HG03460 (cell line): ENCODE results near the gene CLEC16A.

Experiments
- ATAC-seq: cut with Tn5 transposase; IDR thresholded peaks from one replicate; pipeline ENCODE4 v1.9.1; 2021; ENCODE audit not compliant: unreplicated experiment

Gene CLEC16A

GRCh38 chr16:10938796-10939648 is 5.3 kb upstream of the CLEC16A start:
- no peak for ATAC-seq

DNA sequence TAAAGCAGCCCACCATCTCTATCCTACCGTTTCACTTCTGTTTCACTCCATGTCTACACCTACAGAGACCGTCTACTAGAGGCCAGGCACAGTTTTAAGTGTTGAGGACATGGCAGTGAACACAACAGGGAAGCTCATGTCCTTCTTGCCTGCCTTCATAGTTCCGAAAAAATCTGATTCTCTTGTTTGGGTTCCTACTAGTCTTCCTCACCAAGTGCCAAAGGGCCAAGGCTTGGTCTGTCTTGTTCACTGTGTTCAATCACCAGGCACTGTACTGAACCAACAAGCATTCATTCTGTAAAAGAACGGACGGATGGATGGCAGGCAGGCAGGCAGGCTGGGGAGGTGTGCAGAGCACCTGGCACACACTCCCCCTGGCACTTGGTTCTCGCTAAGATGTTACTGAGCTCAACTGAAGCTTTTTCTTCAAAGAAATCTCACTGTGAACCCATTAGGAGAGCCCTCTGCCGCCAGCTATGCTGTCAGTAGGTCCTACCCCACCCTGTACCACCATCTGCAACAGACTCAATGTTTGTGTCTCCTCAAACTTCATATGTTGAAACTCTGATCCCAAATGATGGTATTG is 4.6 kb upstream of the CLEC16A start:
- ATAC-seq: no peak

GRCh38 chr16:10940501-10941079 is 3.8 kb upstream of the CLEC16A start:
- no peak for ATAC-seq

- peak; percentile 0 for ATAC-seq
These were observed 3.0 kb upstream of the CLEC16A start for GRCh38 chr16:10941127-10941933.

DNA sequence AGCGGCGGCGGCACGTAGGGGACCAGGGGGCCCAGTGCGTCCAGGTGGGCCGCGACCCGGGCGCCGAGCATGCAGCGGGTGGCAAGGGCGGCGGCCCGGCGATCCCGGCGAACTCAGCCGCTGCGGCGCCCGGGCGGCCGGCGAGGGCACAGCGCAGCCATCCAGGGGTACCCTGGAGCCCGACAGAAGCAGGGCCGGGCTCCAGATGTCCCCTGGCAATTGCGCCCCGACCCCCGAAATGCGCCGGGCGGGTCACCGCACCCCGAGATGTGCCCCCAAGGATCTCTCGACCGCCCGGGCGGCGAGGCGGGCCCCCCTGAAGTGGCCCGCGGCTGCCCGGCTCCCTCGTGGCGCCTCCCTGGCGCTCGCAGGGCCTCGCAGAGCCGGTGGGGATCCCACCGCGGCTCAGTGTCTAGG is 2.4 kb upstream of the CLEC16A start:
- ATAC-seq: peak; percentile 3

DNA sequence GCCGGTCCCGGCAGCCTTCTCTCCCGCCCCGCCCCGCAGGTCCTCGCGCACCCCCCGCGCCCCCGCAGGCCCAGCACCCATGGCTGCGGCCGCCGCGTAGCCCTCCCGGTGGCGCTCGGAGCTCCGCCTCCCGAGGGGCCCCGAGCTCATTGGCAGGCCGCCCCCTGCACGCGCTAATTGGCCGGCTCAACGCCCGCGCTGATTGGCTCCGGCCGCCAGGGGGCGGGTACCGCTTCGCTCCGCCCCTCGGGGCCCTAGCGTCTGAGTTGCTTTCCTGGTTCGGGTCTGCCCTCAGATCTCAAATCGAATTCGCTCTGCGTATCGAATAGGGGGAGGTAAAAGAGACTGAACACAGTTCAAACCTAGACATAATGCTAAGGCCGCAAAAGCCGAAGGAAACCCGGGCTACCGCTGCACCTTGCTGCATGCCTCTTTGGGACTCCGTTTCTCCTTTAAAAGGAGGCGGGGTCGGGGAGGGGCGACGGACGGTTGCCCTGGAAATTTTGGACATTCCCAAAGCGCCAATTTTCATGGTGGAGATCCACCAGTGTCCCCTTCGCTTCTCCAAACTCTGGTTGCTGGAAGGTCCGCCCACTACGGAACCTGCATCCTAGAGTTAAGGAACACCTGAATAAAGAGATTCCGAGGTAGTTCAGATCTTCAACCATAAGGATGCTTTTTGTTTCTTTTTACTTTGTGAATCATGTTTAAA is 1.9 kb upstream of the CLEC16A start, which contains the start of gene DEXI:
Gene DEXI (minus strand): TSS at position 117 of the 712 bp plus-strand sequence. CDS start 463 bp downstream, outside the sequence.
- ATAC-seq: peak; percentile 62

DNA sequence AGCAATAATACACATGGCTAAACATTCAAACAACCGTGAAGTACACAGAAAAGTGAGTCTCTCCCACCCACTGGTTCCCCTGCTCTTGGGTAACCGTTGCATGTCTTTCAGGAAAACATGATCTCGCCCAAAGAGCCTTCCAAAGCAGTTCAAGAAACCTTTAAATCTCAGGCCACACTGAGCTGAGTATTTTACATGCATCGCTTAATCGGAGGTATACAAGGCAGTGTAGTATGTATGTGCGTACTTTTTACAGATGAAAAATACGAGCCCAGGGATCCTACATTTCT is 1.4 kb upstream of the CLEC16A start:
- ATAC-seq: no peak

DNA sequence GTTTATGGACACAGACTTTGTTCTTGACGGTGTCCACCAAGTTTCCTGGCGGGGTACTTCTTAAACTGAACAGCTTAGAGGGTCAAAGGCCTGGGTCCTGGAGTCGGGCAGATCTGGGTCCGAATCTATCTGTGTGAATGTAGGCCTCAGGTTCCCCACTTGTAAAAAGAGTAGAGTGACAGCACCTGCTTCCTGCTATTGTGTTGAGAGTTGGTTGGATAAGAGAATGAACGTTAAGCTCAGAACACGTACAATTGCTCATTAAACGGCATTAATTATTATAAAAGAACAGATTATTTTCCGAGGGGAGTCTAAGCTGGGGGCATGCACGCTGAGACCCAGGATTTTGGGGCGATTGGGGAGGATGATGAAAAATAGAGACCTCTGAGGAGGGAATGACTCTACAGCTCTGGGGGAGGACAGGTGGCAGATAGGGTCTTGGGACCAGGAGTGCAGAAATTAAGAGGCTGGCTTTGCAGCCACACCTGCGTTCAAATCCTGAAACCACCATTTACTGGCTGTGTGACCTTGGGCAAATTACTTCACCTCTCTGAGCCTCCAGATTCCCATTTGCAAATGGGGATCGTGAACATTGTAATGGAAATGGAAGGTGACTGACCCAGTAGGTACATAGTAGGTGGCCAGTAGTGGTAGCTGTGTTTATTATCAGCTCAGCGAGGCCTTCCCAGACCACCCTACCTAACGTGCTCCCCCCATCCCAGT is 862 bp downstream of the CLEC16A start:
- ATAC-seq: no peak

DNA sequence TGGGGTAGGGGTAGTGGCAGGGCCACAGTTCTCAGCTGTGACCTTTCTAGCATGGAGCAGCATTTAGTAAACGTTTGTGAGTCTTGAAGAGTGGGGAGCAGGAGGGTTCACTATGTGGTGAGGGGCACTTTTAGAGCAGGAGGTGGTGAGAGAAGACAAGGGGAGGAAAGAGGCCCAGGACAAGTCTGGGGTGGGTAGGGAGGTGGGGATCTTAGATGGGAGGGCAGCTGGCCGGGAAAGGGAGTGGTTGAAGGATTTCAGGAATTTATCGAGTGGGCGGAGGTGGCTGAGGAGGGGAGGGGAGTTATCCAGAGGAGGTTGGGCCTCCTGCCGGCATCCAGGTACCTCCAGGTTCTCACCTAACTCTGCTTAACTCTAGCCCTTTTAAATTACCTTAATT is 1.9 kb downstream of the CLEC16A start:
- ATAC-seq: no peak

GRCh38 chr16:10947211-10947787 is 2.9 kb downstream of the CLEC16A start:
- no peak for ATAC-seq

GRCh38 chr16:10949424-10949970 is 5.1 kb downstream of the CLEC16A start:
- peak; percentile 79 for ATAC-seq

DNA sequence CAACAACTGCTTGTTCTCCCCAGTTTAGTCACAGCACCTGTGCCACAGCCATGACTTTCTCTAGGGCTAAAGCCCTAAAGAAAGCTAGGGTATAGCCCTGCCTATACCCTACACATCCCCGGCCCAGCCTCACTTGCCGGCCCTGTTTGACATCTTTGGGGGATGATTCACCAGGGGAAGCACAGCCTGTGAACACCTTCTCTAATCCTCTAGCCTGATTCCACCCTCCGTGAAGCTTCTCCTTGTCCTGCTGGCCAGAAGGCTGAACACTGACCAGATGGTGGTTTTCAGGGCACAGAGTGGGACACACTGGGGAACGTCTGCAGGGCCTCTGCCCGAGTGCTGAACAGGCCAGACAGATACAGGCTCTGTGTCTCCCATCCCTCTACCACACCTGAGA is 6.0 kb downstream of the CLEC16A start:
- ATAC-seq: no peak

GRCh38 chr16:10951026-10951425 is 6.7 kb downstream of the CLEC16A start:
- no peak for ATAC-seq

GRCh38 chr16:10954903-10955302 is 10.5 kb downstream of the CLEC16A start:
- no peak for ATAC-seq

DNA sequence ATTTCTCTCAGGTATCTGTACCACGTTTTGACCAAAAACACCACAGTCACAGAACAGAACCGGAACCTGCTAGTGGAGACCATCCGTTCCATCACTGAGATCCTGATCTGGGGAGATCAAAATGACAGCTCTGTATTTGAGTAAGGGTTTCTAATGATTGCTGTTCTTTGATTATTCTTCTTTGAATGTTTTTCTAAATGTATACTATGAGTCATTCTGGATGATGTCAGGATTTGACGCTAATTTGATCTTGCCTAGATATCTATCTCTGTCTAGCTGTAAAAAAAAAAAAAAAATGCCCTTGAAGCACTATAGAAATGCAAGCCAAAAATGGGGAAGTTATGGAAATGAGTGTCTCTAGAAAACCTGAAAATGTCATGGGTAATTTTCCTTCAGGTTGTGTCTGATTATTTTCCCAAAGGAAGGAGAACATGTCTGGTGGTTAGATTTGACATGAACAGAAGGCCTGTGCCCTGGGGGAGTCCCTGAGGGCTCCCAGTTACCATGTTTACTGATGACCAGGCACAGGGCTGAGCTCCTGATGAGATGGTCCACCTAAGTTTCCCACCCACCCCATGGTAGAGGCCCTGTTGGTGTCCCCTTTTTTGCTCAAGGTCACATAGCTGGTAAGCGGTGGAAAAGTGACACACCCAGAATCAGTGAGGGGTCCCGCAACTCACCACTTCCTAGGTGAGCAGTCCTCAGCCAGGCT is 13.6 kb downstream of the CLEC16A start:
- no peak for ATAC-seq

DNA sequence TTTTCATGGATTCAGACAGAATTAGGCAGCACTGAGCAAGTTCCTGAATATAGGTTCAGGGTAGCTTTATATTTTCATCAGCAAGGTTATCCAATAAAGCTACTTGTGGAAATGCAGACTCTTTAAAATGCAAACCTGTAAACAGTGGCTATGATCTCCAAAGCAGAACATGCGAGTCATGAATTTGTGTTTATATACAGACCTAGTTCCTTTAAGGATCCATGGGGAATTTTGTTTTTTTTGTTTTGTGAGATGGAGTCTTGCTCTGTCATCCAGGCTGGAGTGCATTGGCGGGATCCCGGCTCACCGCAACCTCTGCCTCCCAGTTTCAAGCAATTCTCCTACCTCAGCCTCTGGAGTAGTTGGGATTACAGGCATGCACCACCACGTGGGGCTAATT is 14.8 kb downstream of the CLEC16A start:
- no peak for ATAC-seq

- ATAC-seq: no peak
These were observed 16.9 kb downstream of the CLEC16A start for GRCh38 chr16:10961231-10961630.

GRCh38 chr16:10964039-10964890 is 19.9 kb downstream of the CLEC16A start:
- peak; percentile 33 for ATAC-seq
